GM21367 (cell line): ENCODE data around the gene GPI.

Source experiments
- ATAC-seq: cut with Tn5 transposase; IDR thresholded peaks from one replicate; pipeline ENCODE4 v1.9.1; 2021; ENCODE audit not compliant: unreplicated experiment

Gene GPI

DNA sequence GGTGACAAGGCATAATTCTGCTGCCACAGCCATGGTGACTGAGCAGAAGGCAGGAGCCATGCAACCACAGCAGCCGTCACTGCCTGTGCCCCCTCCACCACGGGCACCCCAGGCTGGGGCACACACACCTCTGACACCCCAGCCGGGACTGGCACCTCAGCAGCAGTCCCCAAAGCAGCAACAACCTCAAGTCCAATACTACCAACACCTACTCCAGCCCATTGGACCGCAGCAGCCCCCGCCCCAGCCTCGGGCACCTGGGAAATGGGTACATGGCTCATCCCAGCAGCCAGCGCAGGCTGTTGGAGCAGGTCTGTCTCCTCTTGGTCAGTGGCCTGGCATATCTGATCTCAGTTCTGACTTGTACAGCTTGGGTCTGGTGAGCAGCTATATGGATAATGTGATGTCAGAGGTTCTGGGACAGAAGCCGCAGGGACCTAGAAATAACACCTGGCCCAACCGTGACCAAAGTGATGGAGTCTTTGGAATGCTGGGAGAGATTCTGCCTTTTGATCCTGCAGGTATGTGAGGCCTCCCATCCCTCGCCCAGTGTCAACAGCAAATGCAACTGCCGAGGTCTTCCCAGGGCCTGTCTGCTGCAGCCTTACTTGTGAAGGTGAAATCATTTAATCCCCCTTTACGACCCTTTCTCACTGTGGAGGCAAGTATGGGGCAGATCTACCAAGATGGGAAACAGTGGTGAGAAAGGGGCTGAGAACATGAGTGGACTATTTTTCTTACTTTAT lies 22.9 kb upstream of the GPI start:
- no peak for ATAC-seq

DNA sequence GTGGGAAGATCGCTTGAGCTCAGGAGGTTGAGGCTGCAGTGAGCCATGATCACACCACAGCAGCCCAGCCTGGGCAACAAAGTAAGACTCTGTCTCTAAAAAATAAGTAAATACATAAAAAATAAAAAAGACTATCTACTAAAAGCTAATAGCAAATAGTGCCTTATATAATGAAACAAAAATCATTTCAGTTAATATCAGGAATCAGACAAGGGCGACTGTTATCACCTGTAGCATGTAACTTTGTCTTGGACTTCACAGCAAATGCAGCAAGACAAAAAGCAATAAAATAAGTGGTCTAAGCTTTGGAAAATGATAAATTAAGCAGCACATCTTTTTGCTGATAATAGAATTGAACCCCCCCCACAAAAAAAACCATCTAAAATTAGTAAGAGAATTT lies 21.2 kb upstream of the GPI start:
- ATAC-seq: no peak

DNA sequence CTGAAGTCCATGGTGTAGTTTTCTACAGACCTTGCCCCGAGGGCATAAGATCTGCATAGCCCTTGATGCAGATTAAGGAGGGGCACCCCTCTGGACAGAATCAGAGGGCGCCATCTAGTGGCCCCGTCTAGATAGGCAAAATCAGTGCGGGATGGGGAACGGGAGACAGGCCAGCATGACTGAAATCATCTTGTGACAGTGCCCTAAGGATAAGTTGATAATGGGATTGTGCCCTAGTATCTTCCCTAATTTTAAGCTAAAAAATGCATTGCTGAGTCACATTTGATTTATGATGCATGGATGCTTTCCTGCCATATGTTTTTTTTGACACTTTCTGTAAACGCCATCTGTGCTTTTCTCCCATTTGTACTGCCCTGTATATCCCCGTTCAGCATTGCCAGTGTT lies 19.0 kb upstream of the GPI start:
- ATAC-seq: no peak

DNA sequence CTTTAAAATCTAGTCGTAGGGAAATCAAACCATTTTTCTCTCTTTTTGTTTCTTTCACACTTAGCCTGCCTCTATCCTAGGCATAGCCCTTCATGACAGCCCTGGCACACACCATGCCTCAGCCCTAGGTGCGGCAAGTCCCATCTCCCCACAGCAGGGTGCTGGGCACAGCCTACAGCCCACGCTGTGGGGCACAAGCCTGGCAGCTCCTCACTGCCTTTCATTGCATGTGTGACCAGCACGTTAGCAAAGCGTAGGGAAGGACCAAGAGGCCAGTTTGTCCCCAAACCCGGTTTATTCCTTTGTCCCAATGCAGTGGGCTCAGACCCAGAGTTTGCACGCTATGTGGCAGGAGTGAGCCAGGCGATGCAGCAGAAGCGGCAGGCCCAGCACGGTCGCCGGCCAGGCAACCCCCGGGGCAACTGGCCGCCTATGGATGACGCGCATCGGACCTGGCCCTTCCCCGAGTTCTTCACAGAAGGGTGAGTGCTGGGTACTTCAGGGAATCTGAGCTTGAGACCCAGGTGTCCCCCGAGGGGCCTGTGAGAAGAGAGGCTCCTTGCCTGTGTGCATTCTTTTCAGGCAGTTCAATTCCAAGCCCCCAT lies 17.3 kb upstream of the GPI start:
- ATAC-seq: no peak

DNA sequence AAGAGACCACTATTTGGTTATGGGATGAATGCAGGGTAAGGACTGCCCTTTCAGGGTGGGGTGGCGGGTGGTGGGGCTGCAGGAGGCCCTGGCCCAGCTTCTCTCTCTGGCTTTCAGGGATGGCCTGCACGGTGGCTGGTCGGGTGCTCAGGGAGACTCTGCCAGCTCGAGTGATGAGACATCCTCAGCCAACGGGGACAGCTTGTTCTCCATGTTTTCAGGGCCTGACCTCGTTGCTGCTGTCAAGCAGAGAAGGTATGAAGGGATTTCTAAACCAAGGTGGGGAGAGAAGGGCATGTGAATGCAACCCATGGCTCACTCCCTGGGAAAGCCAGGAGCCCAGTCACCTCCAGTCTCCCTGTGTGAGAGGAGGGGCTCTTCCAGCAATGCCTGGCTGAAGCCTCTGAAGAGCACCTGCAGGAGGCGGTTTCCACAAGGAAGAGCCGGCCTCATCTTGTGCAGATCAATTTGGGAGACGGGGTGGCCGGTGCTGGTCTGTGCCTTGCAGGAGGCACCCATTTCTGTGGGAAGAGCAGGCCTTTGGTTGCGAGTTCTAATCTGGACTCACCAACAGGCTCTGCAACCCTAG lies 16.0 kb upstream of the GPI start:
- no peak for ATAC-seq

DNA sequence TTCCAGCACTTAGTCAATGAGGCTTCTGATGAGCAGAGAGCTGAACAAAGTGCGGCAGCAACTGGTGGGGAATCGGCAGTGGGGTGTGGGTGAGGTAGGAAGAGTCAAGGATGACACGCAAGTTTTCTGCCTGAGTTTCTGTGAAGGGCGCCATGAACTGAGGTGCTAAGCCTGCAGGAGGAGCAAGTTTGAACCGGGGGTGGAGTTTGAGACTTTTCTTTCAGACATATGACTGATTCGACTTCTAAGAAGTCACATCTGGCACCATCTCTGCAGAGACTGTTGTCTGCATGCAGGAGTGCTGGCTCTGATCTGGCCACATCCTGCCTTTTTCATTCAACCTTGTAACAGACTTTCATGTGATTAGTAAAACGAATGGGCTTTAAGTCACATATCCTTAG lies 14.8 kb upstream of the GPI start:
- no peak for ATAC-seq

DNA sequence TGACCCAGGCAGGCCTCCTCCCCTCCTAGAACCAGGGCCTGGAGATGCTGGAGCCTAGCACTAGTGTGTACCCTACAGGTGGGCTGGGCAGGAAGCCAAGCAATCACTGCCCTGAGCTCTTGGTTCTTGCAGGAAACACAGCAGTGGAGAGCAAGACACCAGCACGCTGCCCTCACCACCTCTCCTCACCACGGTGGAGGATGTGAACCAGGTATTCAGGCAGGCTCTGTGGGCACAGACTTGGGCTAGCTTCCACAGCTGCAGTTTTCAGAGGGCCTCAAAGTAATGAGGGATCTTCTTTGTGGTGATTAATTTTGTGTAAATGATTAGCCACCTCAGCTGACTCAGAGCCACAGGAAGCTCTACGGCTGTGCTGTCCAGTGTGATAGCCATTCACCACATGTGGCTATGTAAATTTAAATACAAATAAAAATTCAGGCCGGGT lies 13.6 kb upstream of the GPI start:
- no peak for ATAC-seq

DNA sequence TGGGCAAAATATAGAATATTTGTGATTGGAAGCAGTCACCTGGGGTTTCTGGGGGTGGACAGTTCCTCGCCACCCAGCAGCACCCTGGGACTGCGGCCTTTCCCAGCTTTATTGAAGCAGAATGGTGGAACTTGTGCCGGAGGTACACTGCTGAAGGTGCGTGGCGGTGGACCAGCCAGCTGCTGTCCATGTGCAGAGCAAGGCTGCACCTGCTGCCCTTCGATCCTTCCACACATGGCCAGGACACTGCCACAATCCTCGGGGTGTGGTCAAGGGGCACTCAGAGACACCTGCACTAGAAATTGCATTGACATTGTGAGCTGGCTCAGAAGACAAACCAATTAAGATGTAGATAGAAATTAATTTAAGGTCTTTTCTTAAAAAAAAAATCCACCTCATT lies 11.4 kb upstream of the GPI start:
- ATAC-seq: no peak

DNA sequence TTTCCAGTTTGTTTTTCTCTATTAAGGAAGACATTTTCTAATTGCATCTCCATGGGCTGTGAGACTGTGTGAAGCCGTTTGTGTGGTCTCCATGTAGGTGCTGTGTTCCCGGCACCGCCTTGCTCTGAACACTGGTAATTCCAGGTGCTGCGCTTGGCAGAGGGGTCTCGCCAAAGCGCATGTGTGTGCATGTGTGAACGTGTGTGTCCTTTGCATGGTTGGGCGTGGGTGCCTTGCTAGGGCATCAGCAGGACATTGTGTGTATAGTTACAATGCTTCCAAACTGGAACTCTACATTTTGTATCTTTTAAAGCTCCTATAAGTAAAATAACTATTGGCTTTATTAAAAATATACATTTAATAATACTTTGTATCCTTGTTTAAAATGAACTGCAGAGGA lies 9.8 kb upstream of the GPI start:
- no peak for ATAC-seq

DNA sequence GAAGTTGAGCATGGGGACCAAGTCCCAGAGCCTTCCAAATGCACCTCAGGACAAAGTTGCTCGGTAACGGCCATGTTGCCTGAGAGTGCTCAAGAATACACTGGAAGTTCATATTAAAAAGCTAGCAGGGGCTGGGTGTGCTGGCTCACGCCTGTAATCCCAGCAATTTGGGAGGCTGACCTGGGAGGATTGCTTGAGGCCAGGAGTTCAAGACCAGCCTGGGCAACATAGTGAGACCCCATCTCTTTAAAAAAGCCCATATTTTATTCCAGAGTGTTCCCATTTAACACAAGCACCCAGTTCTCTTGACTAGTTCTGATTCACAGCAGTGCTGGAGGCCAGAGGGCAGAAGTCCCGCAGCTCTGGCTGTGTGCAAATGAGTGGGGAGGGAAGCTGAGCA lies 8.1 kb upstream of the GPI start:
- ATAC-seq: no peak

DNA sequence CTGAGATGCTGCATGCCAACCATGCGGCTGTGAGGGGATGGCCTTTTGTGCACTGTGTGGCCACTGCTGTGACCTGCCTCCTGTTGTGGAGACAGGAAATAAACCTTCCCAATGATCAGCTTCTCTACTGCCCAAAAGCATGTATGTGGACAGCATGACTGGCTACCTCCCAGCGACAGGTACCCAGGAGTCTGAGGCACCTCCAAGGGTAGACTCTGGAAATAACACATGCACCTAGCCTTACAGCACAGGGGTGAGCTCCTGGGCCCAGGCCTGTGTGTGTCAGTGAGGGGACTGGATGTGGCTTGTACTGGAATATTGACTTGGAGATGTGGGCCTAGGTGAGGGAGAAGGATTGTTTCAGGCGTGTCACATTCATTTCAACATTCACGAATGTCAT lies 7.6 kb upstream of the GPI start:
- no peak for ATAC-seq

DNA sequence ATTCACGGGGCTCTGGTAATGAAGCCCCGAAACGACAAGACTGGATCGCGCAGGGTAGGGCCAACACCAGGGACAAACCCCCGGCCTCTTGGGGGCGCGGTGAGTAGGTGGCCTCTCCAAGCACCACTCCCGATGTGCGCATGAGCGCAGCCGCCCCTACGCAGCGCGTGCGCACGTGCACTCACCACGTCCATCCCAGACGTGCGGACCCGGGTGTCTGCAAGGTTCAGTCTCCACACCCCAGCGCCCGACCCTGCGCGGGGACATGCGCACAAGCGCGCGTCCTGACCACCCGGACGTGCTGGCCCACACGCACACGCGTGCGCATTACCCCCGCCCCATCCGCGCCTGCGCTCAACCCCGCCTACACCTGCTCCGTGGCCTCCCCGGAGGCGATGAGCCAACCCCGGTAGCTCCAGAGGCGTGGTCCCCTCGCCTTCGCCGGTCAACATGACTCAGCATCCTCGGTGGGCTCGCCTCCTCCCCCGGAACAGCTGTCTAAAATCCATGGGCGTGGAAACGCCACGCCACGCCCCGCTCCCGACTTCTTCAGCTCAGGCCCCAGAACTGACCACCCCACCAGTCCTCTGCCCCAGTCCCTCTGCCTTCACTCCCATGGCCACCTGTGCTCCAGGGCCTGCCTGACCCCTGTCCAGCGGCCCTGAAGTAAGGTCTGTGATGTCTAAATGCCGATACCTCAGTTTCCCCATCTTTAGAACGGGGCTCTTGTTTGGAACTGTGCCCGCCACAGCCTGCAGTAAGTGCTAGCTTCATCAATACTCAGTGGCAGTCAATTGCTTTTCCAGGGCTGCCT lies 5.6 kb upstream of the GPI start:
- ATAC-seq: peak; percentile 79

DNA sequence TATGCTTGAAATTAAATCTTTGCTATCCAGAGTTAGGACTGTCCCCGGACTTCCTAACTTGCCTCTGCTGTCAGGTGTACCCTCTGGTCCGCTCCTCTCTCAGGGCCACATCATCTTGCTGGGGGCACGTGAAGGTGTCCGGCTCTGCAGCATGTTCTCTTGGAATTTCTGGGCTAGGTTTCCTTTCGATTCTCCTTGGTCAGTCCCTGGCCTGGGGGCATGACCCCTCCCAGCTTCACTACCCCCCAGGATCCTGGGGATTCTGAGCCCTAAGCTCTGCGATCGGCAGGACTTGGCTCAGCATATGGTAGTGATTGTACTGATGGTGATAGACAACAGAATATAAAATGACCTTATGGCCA lies 5.1 kb upstream of the GPI start:
- no peak for ATAC-seq

DNA sequence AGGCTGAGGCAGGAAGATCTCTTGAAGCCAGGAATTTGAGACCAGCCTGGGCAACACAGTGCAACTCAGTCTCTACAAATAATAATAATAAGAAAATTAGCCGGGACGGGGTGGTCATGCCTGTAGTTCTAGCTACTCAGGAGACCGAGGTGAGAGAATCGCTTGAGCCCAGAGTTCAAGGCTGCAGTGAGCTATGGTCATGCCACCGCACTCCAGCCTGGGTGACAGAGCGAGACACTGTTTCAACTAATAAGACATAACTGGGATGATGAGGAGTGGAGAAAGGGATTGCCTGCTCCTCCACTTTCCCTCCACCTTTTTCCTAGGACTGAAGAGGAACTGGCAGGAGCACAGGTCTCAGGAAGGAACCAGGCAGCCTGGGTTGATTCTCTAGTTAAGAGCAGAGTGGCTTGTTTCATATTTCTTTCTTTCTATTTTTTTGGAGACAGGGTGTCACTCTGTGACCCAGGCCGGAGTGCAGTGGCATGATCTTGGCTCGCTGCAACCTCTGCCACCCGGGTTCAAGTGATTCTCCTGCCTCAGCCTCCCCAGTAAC lies 4.6 kb upstream of the GPI start:
- no peak for ATAC-seq

DNA sequence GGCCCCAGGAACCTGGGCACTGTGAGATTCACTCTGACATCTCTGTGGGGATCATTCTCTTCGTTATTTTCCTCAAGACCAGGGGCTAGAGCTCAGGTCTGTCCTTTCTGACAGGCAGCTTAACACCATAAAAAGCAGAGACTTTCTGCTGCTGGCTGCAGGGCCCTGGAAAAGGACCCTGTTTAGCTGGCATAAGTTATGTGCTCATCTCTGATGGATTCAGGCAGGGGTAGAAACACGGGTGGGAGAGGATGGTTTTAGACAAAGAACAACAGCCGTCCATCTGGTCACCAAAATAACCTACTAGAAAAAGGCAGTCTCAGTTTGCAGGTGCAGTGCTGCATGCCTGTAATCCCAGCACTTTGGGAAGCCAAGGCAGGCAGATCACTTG lies 2.3 kb upstream of the GPI start:
- no peak for ATAC-seq

DNA sequence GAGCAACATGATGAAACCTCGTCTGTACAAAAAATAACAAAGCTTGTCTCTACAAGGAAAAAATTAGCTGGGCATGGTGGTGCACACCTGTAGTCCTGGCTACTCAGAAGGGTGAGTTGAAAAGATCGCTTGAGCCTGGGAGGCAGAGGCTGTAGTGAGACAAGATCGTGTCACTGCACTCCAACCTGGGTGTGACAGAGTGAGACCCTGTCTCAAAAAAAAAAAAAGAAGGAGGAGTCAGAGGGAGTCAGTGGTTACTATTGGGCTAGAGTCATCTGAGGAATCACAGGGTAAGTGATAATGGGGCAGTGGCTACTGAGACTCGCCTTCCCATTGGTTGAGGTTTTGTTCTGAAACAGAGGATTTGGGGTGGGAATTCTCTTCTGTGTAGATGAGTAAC lies 1.9 kb upstream of the GPI start:
- no peak for ATAC-seq

DNA sequence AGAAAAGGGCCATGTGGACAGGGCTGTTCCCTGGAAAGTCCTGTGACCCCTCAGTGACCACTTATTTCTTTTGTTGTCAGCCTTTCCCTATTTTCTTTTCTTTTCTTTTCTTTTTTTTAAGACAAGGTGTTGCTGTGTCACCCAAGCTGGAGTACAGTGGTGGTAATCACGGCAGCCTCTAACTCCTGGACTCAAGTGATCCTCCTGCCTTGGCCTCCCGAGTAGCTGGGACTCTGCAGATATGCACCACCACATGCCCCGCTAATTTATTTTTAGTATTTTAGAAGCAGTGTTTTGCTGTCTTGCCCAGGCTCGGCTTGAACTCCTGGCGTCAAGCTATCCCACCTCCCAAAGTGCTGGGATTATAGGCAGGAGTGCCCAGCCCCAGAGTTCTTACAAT lies 1.1 kb upstream of the GPI start:
- ATAC-seq: no peak

DNA sequence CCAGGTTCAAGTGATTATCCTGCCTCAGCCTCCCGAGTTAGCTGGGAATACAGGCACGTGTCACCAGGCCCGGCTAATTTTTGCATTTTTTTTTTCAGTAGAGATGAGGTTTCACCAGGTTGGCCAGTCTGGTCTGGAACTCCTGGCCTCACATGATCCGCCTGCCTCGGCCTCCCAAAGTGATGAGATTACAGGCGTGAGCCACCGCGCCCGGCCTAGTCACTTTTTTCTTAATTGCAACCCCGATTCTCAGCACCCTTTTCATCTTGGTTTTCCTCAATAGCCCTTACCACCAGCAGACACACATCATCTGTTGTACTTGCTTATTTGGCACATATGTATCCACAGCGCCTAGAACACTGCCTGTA lies 550 bp upstream of the GPI start:
- no peak for ATAC-seq

DNA sequence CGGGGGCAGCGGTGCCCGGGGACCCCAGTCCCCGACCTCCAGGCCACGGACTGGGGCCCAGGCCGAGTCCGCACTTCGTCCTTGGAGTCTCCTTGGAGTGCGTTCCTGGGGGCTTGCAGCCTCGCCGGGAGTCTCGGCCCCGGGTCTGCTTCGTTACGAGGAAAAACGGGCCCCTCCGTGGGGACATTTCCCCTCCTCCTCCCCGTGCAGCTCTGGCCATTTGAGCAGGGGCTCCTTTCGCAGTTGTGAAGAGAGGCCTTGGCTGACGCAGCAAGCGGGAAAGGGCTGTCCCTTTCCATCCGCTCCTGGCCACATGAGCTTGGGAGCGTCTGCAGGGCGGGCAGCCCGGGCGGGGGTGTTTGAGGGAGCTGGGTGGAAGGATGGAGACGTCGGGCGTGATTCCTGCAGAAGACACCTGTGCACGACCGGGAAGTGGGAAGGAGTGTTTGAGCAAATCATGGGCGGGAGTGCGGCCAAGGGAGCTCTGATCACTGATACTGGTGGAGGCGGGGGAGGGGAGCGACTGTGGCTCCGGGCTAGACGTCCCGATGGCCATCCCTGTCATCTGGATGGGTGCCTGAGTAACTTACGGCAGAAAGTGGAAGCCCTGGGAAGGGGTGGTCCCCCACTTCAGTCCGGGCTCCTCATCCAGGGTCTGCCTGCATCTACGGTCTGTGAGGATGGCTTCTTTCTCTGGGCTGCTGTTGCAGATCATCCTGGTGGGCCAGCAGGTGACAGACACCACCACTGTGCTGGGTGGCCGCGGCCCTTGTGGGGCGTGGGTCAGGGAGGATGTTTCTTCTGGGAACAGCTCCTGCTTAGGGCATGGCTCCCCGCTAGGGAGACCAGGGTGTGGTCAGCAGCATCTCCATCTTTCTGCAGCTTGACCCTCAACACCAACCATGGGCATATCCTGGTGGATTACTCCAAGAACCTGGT lies 736 bp downstream of the GPI start:
- no peak for ATAC-seq

DNA sequence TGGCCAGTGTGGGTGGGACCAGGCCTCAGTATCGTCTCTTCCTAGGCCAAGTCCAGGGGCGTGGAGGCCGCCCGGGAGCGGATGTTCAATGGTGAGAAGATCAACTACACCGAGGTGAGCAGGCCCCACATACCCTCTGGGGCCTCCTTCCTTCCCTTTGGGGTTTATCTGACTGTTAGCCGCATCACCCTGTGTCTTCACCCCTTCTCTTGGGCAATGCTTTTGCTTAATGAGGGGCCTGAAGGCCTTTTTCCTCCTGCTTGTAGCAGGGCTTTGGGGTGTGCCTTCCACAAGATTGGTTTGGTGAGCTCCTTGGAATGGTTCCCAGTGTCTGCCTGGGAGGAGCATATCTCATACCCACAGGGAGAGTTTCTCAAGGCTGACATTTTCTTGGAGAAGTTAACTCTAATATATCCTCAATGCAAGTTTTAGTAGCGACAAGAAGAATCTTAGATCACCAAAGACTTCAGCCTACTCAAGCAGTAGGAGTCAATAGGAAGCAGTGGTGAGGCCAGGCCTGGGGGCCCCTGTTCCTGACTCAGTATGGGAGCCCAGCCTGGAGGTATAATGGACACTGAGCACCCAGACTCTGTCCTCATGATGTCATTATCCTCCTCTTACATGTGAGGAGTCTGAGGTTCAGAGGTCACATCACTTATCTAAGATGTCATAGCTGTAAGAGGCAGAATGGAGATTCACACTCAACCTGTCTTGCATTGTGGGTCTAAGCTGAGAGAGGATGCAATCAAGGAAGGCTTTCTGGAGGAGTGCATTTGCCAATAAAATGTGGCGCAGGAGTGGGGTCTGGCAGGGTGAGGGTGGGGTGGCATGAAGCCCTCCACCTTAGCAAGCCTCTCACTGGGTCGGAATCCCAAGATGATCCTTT lies 2.0 kb downstream of the GPI start:
- no peak for ATAC-seq
